H9 (cell line): ENCODE measurements around the gene RTTN. TPM values are rescaled to one million over a fixed set of nuclear protein-coding genes. Genes with fewer than 3 reads are reported as not detected.

Experiments used
- DNase-seq: peaks from one replicate; pipeline ENCODE4 v3.0.0-alpha.2; 2017
- H2AFZ ChIP-seq: one replicate; pipeline ENCODE4 v1.6.1; 2013; ENCODE audit warnings: mild to moderate bottlenecking, low read length, control low read depth, moderate library complexity
- H2AK5ac ChIP-seq: 2 replicates; pipeline ENCODE4 v1.6.1; 2013; ENCODE audit warnings: low read length, control low read depth, mixed read lengths; ENCODE audit not compliant: insufficient read length
- H2BK120ac ChIP-seq: one replicate; pipeline ENCODE4 v1.6.1; 2013; ENCODE audit warnings: low read depth, mild to moderate bottlenecking, low read length, control low read depth, inconsistent platforms; ENCODE audit not compliant: poor library complexity, severe bottlenecking
- H2BK12ac ChIP-seq: 2 replicates; pipeline ENCODE4 v1.6.1; 2013; ENCODE audit warnings: low read length, control low read depth, mixed read lengths, low read depth; ENCODE audit not compliant: insufficient read length
- H2BK15ac ChIP-seq: 2 replicates; pipeline ENCODE4 v1.6.1; 2013; ENCODE audit warnings: low read depth, low read length, control low read depth
- H2BK20ac ChIP-seq: one replicate; pipeline ENCODE4 v1.6.1; 2013; ENCODE audit warnings: low read depth, mild to moderate bottlenecking, low read length, control low read depth, inconsistent platforms; ENCODE audit not compliant: poor library complexity, severe bottlenecking
- H2BK5ac ChIP-seq: 2 replicates; pipeline ENCODE4 v1.6.1; 2013; ENCODE audit warnings: low read length, control low read depth, mixed read lengths; ENCODE audit not compliant: insufficient read length
- H3K14ac ChIP-seq: 2 replicates; pipeline ENCODE4 v1.6.1; 2013; ENCODE audit warnings: low read length, control low read depth; ENCODE audit not compliant: insufficient read depth
- H3K18ac ChIP-seq: 2 replicates; pipeline ENCODE4 v1.6.1; 2013; ENCODE audit warnings: low read depth, mild to moderate bottlenecking, mixed read lengths, low read length, control low read depth; ENCODE audit not compliant: insufficient read length
- H3K23ac ChIP-seq: 2 replicates; pipeline ENCODE4 v1.6.1; 2013; ENCODE audit warnings: low read length, control low read depth, mixed read lengths, low read depth; ENCODE audit not compliant: insufficient read length
- H3K23me2 ChIP-seq: 2 replicates; pipeline ENCODE4 v1.6.1; 2013; ENCODE audit warnings: low read depth, mild to moderate bottlenecking, mixed read lengths, low read length, control low read depth; ENCODE audit not compliant: insufficient read length, poor library complexity, severe bottlenecking
- H3K27ac ChIP-seq: 2 replicates; pipeline ENCODE4 v1.5.1; 2013; ENCODE audit warnings: low read length, control low read depth, mixed read lengths, low read depth; ENCODE audit not compliant: insufficient read length
- H3K27me3 ChIP-seq: 2 replicates; pipeline ENCODE4 v1.6.1; 2013; ENCODE audit warnings: low read length, control low read depth, inconsistent platforms; ENCODE audit not compliant: insufficient read depth
- H3K4ac ChIP-seq: 2 replicates; pipeline ENCODE4 v1.6.1; 2013; ENCODE audit warnings: low read depth, mild to moderate bottlenecking, control low read depth, inconsistent platforms, low read length, moderate library complexity
- H3K4me1 ChIP-seq: 2 replicates; pipeline ENCODE4 v1.6.1; 2013; ENCODE audit warnings: low read length, control low read depth, inconsistent platforms; ENCODE audit not compliant: insufficient read depth
- H3K4me2 ChIP-seq: 2 replicates; pipeline ENCODE4 v1.6.1; 2013; ENCODE audit warnings: low read length, control low read depth, mixed read lengths; ENCODE audit not compliant: insufficient read length, insufficient read depth
- H3K56ac ChIP-seq: 2 replicates; pipeline ENCODE4 v1.6.1; 2013; ENCODE audit warnings: low read depth, mild to moderate bottlenecking, mixed read lengths, low read length, control low read depth; ENCODE audit not compliant: insufficient read length
- H3K79me1 ChIP-seq: 2 replicates; pipeline ENCODE4 v1.6.1; 2013; ENCODE audit warnings: low read depth, mild to moderate bottlenecking, moderate library complexity, low read length, control low read depth, inconsistent platforms; ENCODE audit not compliant: insufficient read depth, poor library complexity, severe bottlenecking
- H3K79me2 ChIP-seq: 2 replicates; pipeline ENCODE4 v1.6.1; 2013; ENCODE audit warnings: low read length, control low read depth, inconsistent platforms; ENCODE audit not compliant: insufficient read depth
- H3K9ac ChIP-seq: 2 replicates; pipeline ENCODE4 v1.6.1; 2013; ENCODE audit warnings: low read length, control low read depth, mixed read lengths; ENCODE audit not compliant: insufficient read length; ENCODE audit errors: extremely low read depth
- H3K9me3 ChIP-seq: one replicate; pipeline ENCODE4 v1.6.1; 2013; ENCODE audit warnings: low read depth, low read length, inconsistent platforms; ENCODE audit not compliant: control insufficient read depth
- H3T11ph ChIP-seq: one replicate; pipeline ENCODE4 v1.6.1; 2013; ENCODE audit warnings: mild to moderate bottlenecking, low read length, control low read depth, inconsistent platforms
- H4K20me1 ChIP-seq: one replicate; pipeline ENCODE4 v1.6.1; 2013; ENCODE audit not compliant: control insufficient read depth, insufficient read length, insufficient read depth
- H4K5ac ChIP-seq: 2 replicates; pipeline ENCODE4 v1.6.1; 2013; ENCODE audit warnings: low read depth, mild to moderate bottlenecking, mixed read lengths, low read length, control low read depth; ENCODE audit not compliant: insufficient read length
- H4K8ac ChIP-seq: replicated peaks from 2 replicates; pipeline ENCODE4 v1.6.1; 2013; ENCODE audit warnings: low read length, control low read depth, mixed read lengths, low read depth; ENCODE audit not compliant: insufficient read length
- H4K91ac ChIP-seq: 2 replicates; pipeline ENCODE4 v1.6.1; 2013; ENCODE audit warnings: low read depth, mild to moderate bottlenecking, moderate library complexity, mixed read lengths, low read length, control low read depth; ENCODE audit not compliant: insufficient read length
- H3K27ac Mint-ChIP-seq, 3 experiments: 2 replicates in 2 of 3; 3 replicates in 1 of 3; pipeline ENCODE4 v1.8.0; 2020 to 2021; ENCODE audit warnings: mixed read lengths in 3 of 3, mild to moderate bottlenecking in 1 of 3, moderate library complexity in 1 of 3
- H3K27me3 Mint-ChIP-seq: 2 replicates; pipeline ENCODE4 v1.8.0; 2021; ENCODE audit warnings: low read depth, mild to moderate bottlenecking, moderate library complexity, mixed read lengths
- H3K36me3 Mint-ChIP-seq, 3 experiments: 2 replicates in 2 of 3; 3 replicates in 1 of 3; pipeline ENCODE4 v1.8.0; 2020 to 2021; ENCODE audit warnings: low read depth in 3 of 3, mixed read lengths in 3 of 3; ENCODE audit not compliant: insufficient read depth in 1 of 3
- H3K4me1 Mint-ChIP-seq, 2 experiments: 2 replicates each; pipeline ENCODE4 v1.8.0; 2020; ENCODE audit warnings: mixed read lengths in 2 of 2
- H3K4me3 Mint-ChIP-seq, 2 experiments: 2 replicates in 1 of 2; 3 replicates in 1 of 2; pipeline ENCODE4 v1.8.0; 2020 to 2021; ENCODE audit warnings: mild to moderate bottlenecking in 2 of 2, mixed read lengths in 2 of 2, moderate library complexity in 1 of 2
- H3K9me3 Mint-ChIP-seq, 2 experiments: 2 replicates in 1 of 2; 3 replicates in 1 of 2; pipeline ENCODE4 v1.8.0; 2020; ENCODE audit warnings: mild to moderate bottlenecking in 2 of 2, mixed read lengths in 2 of 2, moderate library complexity in 1 of 2
- CTCF ChIP-seq: fragments of 200-600 bp; sonication (generic); conservative IDR thresholded peaks from 3 replicates; pipeline ENCODE4 v1.8.0; 2021; ENCODE audit warnings: antibody characterized with exemption, mild to moderate bottlenecking
- WGBS: extraction: QIAGEN DNeasy Blood & Tissue Kit; methylation state at CpG from one replicate; pipeline ENCODE4 v1.1.7; 2013; ENCODE audit warnings: missing lambda C conversion rate, low lambda C conversion rate, mixed read lengths; ENCODE audit not compliant: insufficient read length; ENCODE audit errors: extremely low coverage; 5-methylcytosine and 5-hydroxymethylcytosine counted together
- total RNA-seq: library from RNA; stranded (reverse); gene quantifications from 2 replicates; pipeline ENCODE4 v1.2.1, GENCODE V29; 2021

Gene RTTN
- total RNA-seq, 1 experiment from 2014 or later: 17.6 TPM

GRCh38 chr18:69954719-69955480, 250.6 kb downstream of the RTTN start:
- 0 out of 5 replicates have a peak, but pooled peaks cover 0 to 3% of the 10 kb centered on the region in 2 experiments for H3K9me3 Mint-ChIP-seq
- DNase-seq: no peak
- TF ChIP-seq CTCF: no peak
- H2BK120ac ChIP-seq: no peak overlapping the region
- H3K23me2 ChIP-seq: no peaks in the 10 kb centered on the region
- H2AK5ac ChIP-seq: no peak overlapping the region
- no peaks in the 10 kb centered on the region for H4K20me1 ChIP-seq
- no peaks in the 10 kb centered on the region for H3K36me3 Mint-ChIP-seq
- no peaks in the 10 kb centered on the region for H3K27me3 ChIP-seq
- no peak overlapping the region for H4K5ac ChIP-seq
- no peaks in the 10 kb centered on the region for H3K79me1 ChIP-seq
- no peak overlapping the region for H4K91ac ChIP-seq
- H3K79me2 ChIP-seq: peaks cover 2% of the 10 kb centered on the region; the same call in 1 of the 2 replicates
- H2AFZ ChIP-seq: no peak overlapping the region
- no peak overlapping the region for H3K14ac ChIP-seq
- no peaks in the 10 kb centered on the region for H3K4me1 Mint-ChIP-seq
- H3T11ph ChIP-seq: no peak overlapping the region
- H2BK15ac ChIP-seq: no peak overlapping the region
- H2BK12ac ChIP-seq: no peak overlapping the region
- H3K4ac ChIP-seq: no peak overlapping the region
- no peaks in the 10 kb centered on the region for H3K27me3 Mint-ChIP-seq
- no peak overlapping the region for H3K27ac ChIP-seq
- H4K8ac ChIP-seq: no peak overlapping the region
- H3K27ac Mint-ChIP-seq: peak overlapping the region in 1 of 3 experiments; percentile 24; a peak in 2 of 7 replicates
- no peak overlapping the region for H2BK5ac ChIP-seq
- no peak overlapping the region for H3K18ac ChIP-seq
- WGBS: no CpG with 5 or more reads among the region's 5 CpGs
- no peak overlapping the region for H3K4me2 ChIP-seq
- no peak overlapping the region for H2BK20ac ChIP-seq
- H3K23ac ChIP-seq: no peak overlapping the region
- no peak overlapping the region for H3K4me3 Mint-ChIP-seq
- H3K9ac ChIP-seq: no peak overlapping the region
- H3K9me3 ChIP-seq: no peaks in the 10 kb centered on the region
- H3K4me1 ChIP-seq: no peaks in the 10 kb centered on the region
- H3K56ac ChIP-seq: no peak overlapping the region
